A673 (cell line): Measurements from ENCODE around the gene PXK.

Experiments
- EZH2 ChIP-seq: fragments of 200-600 bp; sonication (generic); IDR thresholded peaks from 2 replicates; pipeline ENCODE4 v1.6.1; 2017; ENCODE audit warnings: borderline replicate concordance, low read depth, mild to moderate bottlenecking, mixed read lengths, antibody characterized with exemption, low read length; ENCODE audit not compliant: poor library complexity, severe bottlenecking
- TF ChIP-seq, protein P1 (sequence below): fragments of 300-800, 200-600 bp; sonication (generic); conservative IDR thresholded peaks from 2 replicates; pipeline ENCODE4 v1.5.1; 2017; ENCODE audit warnings: low read depth, mild to moderate bottlenecking, antibody characterized with exemption, low read length, moderate library complexity, mixed read lengths

DNA sequence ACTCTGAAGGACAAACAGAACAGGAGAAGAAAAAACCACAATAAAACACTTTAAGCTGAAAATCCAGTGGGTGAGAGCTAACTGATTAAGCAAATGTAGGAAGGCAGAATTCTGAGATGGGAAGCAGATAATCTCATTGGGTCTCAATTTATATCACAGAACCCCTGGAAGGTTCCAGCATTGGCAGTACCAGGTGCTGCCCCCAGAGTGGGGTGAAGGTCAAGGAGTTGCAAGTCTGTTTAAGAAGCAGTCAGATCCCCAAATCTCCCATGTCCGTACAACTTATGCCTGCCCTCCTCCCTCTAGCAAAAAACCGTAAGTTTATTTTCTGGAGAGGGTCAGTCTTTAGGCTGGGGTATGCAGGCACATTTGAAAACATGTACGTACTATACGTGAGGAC, 45.1 kb downstream of the PXK start:
- TF ChIP-seq, protein P1, sequence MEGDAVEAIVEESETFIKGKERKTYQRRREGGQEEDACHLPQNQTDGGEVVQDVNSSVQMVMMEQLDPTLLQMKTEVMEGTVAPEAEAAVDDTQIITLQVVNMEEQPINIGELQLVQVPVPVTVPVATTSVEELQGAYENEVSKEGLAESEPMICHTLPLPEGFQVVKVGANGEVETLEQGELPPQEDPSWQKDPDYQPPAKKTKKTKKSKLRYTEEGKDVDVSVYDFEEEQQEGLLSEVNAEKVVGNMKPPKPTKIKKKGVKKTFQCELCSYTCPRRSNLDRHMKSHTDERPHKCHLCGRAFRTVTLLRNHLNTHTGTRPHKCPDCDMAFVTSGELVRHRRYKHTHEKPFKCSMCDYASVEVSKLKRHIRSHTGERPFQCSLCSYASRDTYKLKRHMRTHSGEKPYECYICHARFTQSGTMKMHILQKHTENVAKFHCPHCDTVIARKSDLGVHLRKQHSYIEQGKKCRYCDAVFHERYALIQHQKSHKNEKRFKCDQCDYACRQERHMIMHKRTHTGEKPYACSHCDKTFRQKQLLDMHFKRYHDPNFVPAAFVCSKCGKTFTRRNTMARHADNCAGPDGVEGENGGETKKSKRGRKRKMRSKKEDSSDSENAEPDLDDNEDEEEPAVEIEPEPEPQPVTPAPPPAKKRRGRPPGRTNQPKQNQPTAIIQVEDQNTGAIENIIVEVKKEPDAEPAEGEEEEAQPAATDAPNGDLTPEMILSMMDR: no peak
- no peak for TF ChIP-seq EZH2
